Neural progenitor cell (in vitro differentiated cells): ENCODE data around the gene PNLIPRP1. TPM values are rescaled to one million over a fixed set of nuclear protein-coding genes. Genes with fewer than 3 reads are reported as not detected.

ENCODE experiments used
- DNase-seq: peaks from one replicate; pipeline ENCODE4 v3.0.0-alpha.2; 2016; ENCODE audit warnings: low spot score
- H2AFZ ChIP-seq: fragments of 200-600 bp; sonication (generic); replicated peaks from 2 replicates; pipeline ENCODE4 v1.6.1; 2016; ENCODE audit warnings: antibody characterized with exemption
- H3F3A ChIP-seq: fragments of 200-600 bp; sonication (generic); 2 replicates; pipeline ENCODE4 v1.6.1; 2016; ENCODE audit warnings: antibody characterized with exemption, low read depth
- H3K27ac ChIP-seq: fragments of 200-600 bp; sonication (generic); 2 replicates; pipeline ENCODE4 v1.5.1; 2016; ENCODE audit warnings: mild to moderate bottlenecking
- H3K27me3 ChIP-seq: fragments of 200-600 bp; sonication (generic); 2 replicates; pipeline ENCODE4 v1.6.1; 2016; ENCODE audit warnings: mild to moderate bottlenecking, moderate library complexity
- H3K36me3 ChIP-seq: fragments of 200-600 bp; sonication (generic); 2 replicates; pipeline ENCODE4 v1.5.1; 2016
- H3K4me1 ChIP-seq: fragments of 200-600 bp; sonication (generic); 2 replicates; pipeline ENCODE4 v1.6.1; 2016; ENCODE audit warnings: mixed run types
- H3K4me2 ChIP-seq: fragments of 200-600 bp; sonication (generic); 2 replicates; pipeline ENCODE4 v1.6.1; 2016
- H3K4me3 ChIP-seq: fragments of 200-600 bp; sonication (generic); 2 replicates; pipeline ENCODE4 v1.5.1; 2016
- H3K79me2 ChIP-seq: fragments of 200-600 bp; sonication (generic); 2 replicates; pipeline ENCODE4 v1.6.1; 2016; ENCODE audit warnings: low read depth
- H3K9ac ChIP-seq: fragments of 200-600 bp; sonication (generic); 2 replicates; pipeline ENCODE4 v1.6.1; 2016
- H3K9me3 ChIP-seq: fragments of 200-600 bp; sonication (generic); 2 replicates; pipeline ENCODE4 v1.5.1; 2016; ENCODE audit warnings: low read depth
- H4K20me1 ChIP-seq: fragments of 200-600 bp; sonication (generic); 2 replicates; pipeline ENCODE4 v1.6.1; 2016; ENCODE audit warnings: low read depth
- H3K27ac Mint-ChIP-seq: 3 replicates; pipeline ENCODE4 v1.8.0; 2021; ENCODE audit warnings: mixed read lengths
- H3K27me3 Mint-ChIP-seq: 2 replicates; pipeline ENCODE4 v1.8.0; 2022; ENCODE audit warnings: low read depth, mild to moderate bottlenecking, inconsistent platforms, moderate library complexity, mixed read lengths; ENCODE audit not compliant: insufficient read depth
- H3K36me3 Mint-ChIP-seq: 3 replicates; pipeline ENCODE4 v1.8.0; 2021; ENCODE audit warnings: mixed read lengths
- H3K4me1 Mint-ChIP-seq: 3 replicates; pipeline ENCODE4 v1.8.0; 2021; ENCODE audit warnings: mixed read lengths
- H3K4me3 Mint-ChIP-seq: 3 replicates; pipeline ENCODE4 v1.8.0; 2021; ENCODE audit warnings: mild to moderate bottlenecking, moderate library complexity, mixed read lengths
- H3K9me3 Mint-ChIP-seq: 3 replicates; pipeline ENCODE4 v1.8.0; 2020; ENCODE audit warnings: mixed read lengths
- CTCF ChIP-seq: fragments of 200-600 bp; sonication (generic); IDR thresholded peaks from 2 replicates; pipeline ENCODE4 v1.5.1; 2017; ENCODE audit warnings: antibody characterized with exemption, mild to moderate bottlenecking
- EZH2 ChIP-seq: fragments of 200-600 bp; sonication (generic); IDR thresholded peaks from 2 replicates; pipeline ENCODE4 v1.6.1; 2017; ENCODE audit warnings: antibody characterized with exemption, mild to moderate bottlenecking, moderate library complexity
- EZH2phosphoT487 ChIP-seq: fragments of 200-600 bp; sonication (generic); IDR thresholded peaks from 2 replicates; pipeline ENCODE4 v1.6.1; 2017; ENCODE audit warnings: antibody characterized with exemption
- total RNA-seq: library from RNA; depleted of rRNA; stranded (reverse); fragments of >200 nt; gene quantifications from 2 replicates; pipeline ENCODE4 v1.2.3, GENCODE V29; 2015; ENCODE audit warnings: low replicate concordance

Gene PNLIPRP1
- total RNA-seq, 1 donor from 2014 or later, result not detected

- Histone ChIP-seq H3K36me3 (no peaks in the 10 kb centered on the region), H3F3A (peaks cover 3% of the 10 kb centered on the region), H3K9me3 (no peaks in the 10 kb centered on the region), H3K79me2 (no peaks in the 10 kb centered on the region), H3K9ac (no peak overlapping the region), H2AFZ (no peak overlapping the region), H3K27ac (no peak overlapping the region), H3K27me3 (no peaks in the 10 kb centered on the region), H3K4me2 (no peak overlapping the region), H4K20me1 (no peaks in the 10 kb centered on the region), H3K4me3 (no peak overlapping the region), H3K4me1 (peaks cover 11% of the 10 kb centered on the region)
- Mint-ChIP-seq H3K4me1 (peaks cover 5% of the 10 kb centered on the region), H3K4me3 (no peak overlapping the region), H3K9me3 (peaks cover 9% of the 10 kb centered on the region), H3K27me3 (no peaks in the 10 kb centered on the region), H3K36me3 (no peaks in the 10 kb centered on the region), H3K27ac (no peak overlapping the region)
- TF ChIP-seq EZH2phosphoT487, result no peak
- no peak for TF ChIP-seq CTCF
- no peak for TF ChIP-seq EZH2
- no peak for DNase-seq
These were observed 47.1 kb downstream of the PNLIPRP1 start for GRCh38 chr10:116637830-116638229.

- peaks cover 16% of the 10 kb centered on the region for H3K9me3 Mint-ChIP-seq
- H3K27ac Mint-ChIP-seq, result no peak overlapping the region
- no peaks in the 10 kb centered on the region for H3K27me3 ChIP-seq
- H3K36me3 Mint-ChIP-seq, result no peaks in the 10 kb centered on the region
- no peak overlapping the region for H2AFZ ChIP-seq
- no peaks in the 10 kb centered on the region for H3K4me1 ChIP-seq
- H3K4me2 ChIP-seq, result no peak overlapping the region
- no peaks in the 10 kb centered on the region for H3F3A ChIP-seq
- no peak overlapping the region for H3K4me3 Mint-ChIP-seq
- H3K9me3 ChIP-seq, result no peaks in the 10 kb centered on the region
- no peak overlapping the region for H3K4me3 ChIP-seq
- peaks cover 8% of the 10 kb centered on the region for H3K27me3 Mint-ChIP-seq
- no peaks in the 10 kb centered on the region for H3K36me3 ChIP-seq
- TF ChIP-seq EZH2, result no peak
- no peak overlapping the region for H3K9ac ChIP-seq
- H4K20me1 ChIP-seq, result no peaks in the 10 kb centered on the region
- no peak overlapping the region for H3K27ac ChIP-seq
- H3K4me1 Mint-ChIP-seq, result no peaks in the 10 kb centered on the region
- no peaks in the 10 kb centered on the region for H3K79me2 ChIP-seq
- no peak for DNase-seq
These were observed 55.7 kb downstream of the PNLIPRP1 start for GRCh38 chr10:116646502-116646901.

- no peak overlapping the region for H3K4me3 ChIP-seq
- TF ChIP-seq EZH2 (no peak), EZH2phosphoT487 (no peak), CTCF (no peak)
- H3F3A ChIP-seq, result no peaks in the 10 kb centered on the region
- Mint-ChIP-seq H3K9me3 (peaks cover 16% of the 10 kb centered on the region), H3K27me3 (peaks cover 8% of the 10 kb centered on the region), H3K4me1 (no peaks in the 10 kb centered on the region), H3K27ac (no peak overlapping the region), H3K36me3 (no peaks in the 10 kb centered on the region), H3K4me3 (no peak overlapping the region)
- no peak overlapping the region for H3K4me2 ChIP-seq
- no peak for DNase-seq
- H3K4me1 ChIP-seq, result no peaks in the 10 kb centered on the region
- H2AFZ ChIP-seq, result no peak overlapping the region
- no peaks in the 10 kb centered on the region for H3K79me2 ChIP-seq
- no peaks in the 10 kb centered on the region for H4K20me1 ChIP-seq
- H3K27ac ChIP-seq, result no peak overlapping the region
- no peaks in the 10 kb centered on the region for H3K9me3 ChIP-seq
- H3K36me3 ChIP-seq, result no peaks in the 10 kb centered on the region
- H3K9ac ChIP-seq, result no peak overlapping the region
- no peaks in the 10 kb centered on the region for H3K27me3 ChIP-seq
These were observed 58.1 kb downstream of the PNLIPRP1 start for GRCh38 chr10:116648903-116649302.

GRCh38 chr10:116653885-116654284 lies 63.1 kb downstream of the PNLIPRP1 start:
- H3K36me3 Mint-ChIP-seq, result no peaks in the 10 kb centered on the region
- Histone ChIP-seq H3K4me1 (no peaks in the 10 kb centered on the region), H3K9me3 (no peaks in the 10 kb centered on the region)

More at GRCh38 chr10:116653885-116654284, 63.1 kb downstream of the PNLIPRP1 start:
- no peak overlapping the region for H2AFZ ChIP-seq
- peaks cover 4% of the 10 kb centered on the region for H3K27me3 Mint-ChIP-seq
- H3K4me3 ChIP-seq, result no peak overlapping the region
- H3K4me2 ChIP-seq, result no peak overlapping the region
- no peaks in the 10 kb centered on the region for H3K4me1 Mint-ChIP-seq
- H3K27ac ChIP-seq, result no peak overlapping the region
- no peak overlapping the region for H3K27ac Mint-ChIP-seq
- no peaks in the 10 kb centered on the region for H4K20me1 ChIP-seq
- no peaks in the 10 kb centered on the region for H3K36me3 ChIP-seq
- TF ChIP-seq EZH2, result no peak
- TF ChIP-seq EZH2phosphoT487, result no peak
- no peak for TF ChIP-seq CTCF
- H3K27me3 ChIP-seq, result no peaks in the 10 kb centered on the region
- H3K9me3 Mint-ChIP-seq, result peaks cover 16% of the 10 kb centered on the region
- no peak overlapping the region for H3K9ac ChIP-seq
- no peaks in the 10 kb centered on the region for H3K79me2 ChIP-seq
- H3F3A ChIP-seq, result no peaks in the 10 kb centered on the region
- no peak overlapping the region for H3K4me3 Mint-ChIP-seq
- no peak for DNase-seq
